HG03457 (cell line): Measurements from ENCODE around the gene TCP10L.

Experiments used
- ATAC-seq: cut with Tn5 transposase; IDR thresholded peaks from one replicate; pipeline ENCODE4 v1.9.1; 2021; ENCODE audit warnings: moderate number of reproducible peaks; ENCODE audit not compliant: unreplicated experiment

The TCP10L gene

GRCh38 chr21:32525282-32525681 is 60.0 kb downstream of the TCP10L start:
- no peak for ATAC-seq

DNA sequence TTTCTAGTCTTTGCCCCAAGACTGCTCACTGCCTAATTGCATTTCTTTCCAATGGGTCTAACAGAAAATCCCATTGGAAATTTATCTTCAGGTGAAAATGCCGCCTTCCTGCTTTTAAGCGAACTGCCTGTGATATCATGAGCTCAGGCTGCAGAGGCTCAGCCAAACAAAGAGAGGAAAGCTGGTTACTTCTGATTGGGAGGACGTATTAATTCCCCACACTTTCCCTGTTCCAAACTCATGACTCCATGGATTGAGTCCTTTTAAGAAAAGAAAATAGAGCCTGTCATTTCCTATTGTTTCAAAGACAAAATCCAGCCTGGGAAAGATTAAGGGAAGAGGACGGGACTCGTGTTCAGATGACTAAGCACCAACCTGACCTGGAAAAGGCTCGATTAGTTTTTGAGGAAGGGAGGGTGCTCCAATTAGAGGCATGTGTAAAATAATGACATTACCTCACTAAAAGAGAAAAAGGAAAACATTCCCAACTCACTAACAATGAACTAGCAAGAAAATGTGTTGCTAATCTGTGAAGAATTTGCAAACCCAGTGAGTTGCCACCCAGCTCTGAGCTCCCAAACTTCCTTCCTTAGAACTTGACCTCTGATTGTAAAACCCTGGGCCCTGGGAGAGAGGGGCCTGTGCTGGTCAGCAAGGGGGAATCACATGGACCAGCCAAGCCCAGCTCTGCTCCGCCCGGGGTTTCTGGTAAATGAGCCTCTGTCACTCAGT is 61.2 kb downstream of the TCP10L start:
- no peak for ATAC-seq
